H1 (cell line): Measurements from ENCODE around the gene ATP2B3.

ENCODE experiments used
- CEBPB ChIP-seq: IDR thresholded peaks from 2 replicates; pipeline ENCODE4 v1.6.1; 2012; ENCODE audit warnings: low read depth, low read length
- EGR1 ChIP-seq: IDR thresholded peaks from 2 replicates; pipeline ENCODE4 v1.6.1; 2011; ENCODE audit warnings: low read depth, low read length, borderline replicate concordance
- EZH2 ChIP-seq: fragments of 200-600 bp; sonication (generic); IDR thresholded peaks from 2 replicates; pipeline ENCODE4 v1.7.1; 2012; ENCODE audit warnings: low read depth, mild to moderate bottlenecking, moderate library complexity, low read length, inconsistent platforms; ENCODE audit not compliant: severe bottlenecking
- PHF8 ChIP-seq: fragments of 200-600 bp; sonication (generic); conservative IDR thresholded peaks from 2 replicates; pipeline ENCODE4 v1.7.1; 2012; ENCODE audit warnings: low read depth, mild to moderate bottlenecking, inconsistent platforms, low read length, moderate library complexity
- POLR2A ChIP-seq, 2 experiments: IDR thresholded peaks; 1 replicate in 1 of 2; 2 replicates in 1 of 2; pipeline ENCODE4 v1.6.1; 2011; ENCODE audit warnings: low read depth in 2 of 2, low read length in 2 of 2, mild to moderate bottlenecking in 2 of 2; ENCODE audit errors: control extremely low read depth in 1 of 2
- RBBP5 ChIP-seq: IDR thresholded peaks from 2 replicates; pipeline ENCODE4 v1.7.1; 2012; ENCODE audit warnings: low read depth, mild to moderate bottlenecking, inconsistent platforms, low read length, moderate library complexity, borderline replicate concordance
- TF ChIP-seq, protein P1 (sequence below), 3 experiments: IDR thresholded peaks; 1 replicate in 2 of 3; 2 replicates in 1 of 3; pipeline versions ENCODE4 v1.5.1 to v1.6.1; 2011; ENCODE audit warnings: low read length in 3 of 3, mild to moderate bottlenecking in 3 of 3, inconsistent platforms in 2 of 3, low read depth in 1 of 3, moderate library complexity in 1 of 3; ENCODE audit not compliant: insufficient read depth in 1 of 3; ENCODE audit errors: control extremely low read depth in 1 of 3
- TF ChIP-seq, protein P2 (sequence below): IDR thresholded peaks from 2 replicates; pipeline ENCODE4 v1.6.1; 2012; ENCODE audit warnings: low read length, inconsistent platforms

DNA sequence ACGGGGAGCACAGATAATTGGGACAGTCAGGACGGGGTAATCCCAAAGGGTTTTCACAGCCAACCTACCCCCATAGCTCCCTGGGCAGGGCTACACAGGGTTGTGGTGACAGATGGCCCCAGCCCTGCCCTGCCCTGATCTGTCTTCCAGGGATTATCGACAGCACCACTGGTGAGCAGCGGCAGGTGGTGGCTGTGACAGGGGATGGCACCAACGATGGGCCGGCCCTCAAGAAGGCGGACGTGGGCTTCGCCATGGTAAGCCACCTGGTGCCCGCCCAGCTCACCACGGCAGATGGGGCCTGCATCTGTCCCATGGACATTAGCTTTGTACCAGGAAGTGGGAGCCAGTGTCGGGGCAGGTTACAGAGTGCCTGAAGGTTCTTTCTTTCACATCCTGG lies 39.3 kb downstream of the ATP2B3 start:
- TF ChIP-seq POLR2A (IDR thresholded peaks at IDR 0.05; ENCODE audit: control extremely low read depth in 1 of 2, low read depth in 2 of 2, low read length in 2 of 2) = no peak
- no peak for TF ChIP-seq CEBPB
- TF ChIP-seq, protein P1, sequence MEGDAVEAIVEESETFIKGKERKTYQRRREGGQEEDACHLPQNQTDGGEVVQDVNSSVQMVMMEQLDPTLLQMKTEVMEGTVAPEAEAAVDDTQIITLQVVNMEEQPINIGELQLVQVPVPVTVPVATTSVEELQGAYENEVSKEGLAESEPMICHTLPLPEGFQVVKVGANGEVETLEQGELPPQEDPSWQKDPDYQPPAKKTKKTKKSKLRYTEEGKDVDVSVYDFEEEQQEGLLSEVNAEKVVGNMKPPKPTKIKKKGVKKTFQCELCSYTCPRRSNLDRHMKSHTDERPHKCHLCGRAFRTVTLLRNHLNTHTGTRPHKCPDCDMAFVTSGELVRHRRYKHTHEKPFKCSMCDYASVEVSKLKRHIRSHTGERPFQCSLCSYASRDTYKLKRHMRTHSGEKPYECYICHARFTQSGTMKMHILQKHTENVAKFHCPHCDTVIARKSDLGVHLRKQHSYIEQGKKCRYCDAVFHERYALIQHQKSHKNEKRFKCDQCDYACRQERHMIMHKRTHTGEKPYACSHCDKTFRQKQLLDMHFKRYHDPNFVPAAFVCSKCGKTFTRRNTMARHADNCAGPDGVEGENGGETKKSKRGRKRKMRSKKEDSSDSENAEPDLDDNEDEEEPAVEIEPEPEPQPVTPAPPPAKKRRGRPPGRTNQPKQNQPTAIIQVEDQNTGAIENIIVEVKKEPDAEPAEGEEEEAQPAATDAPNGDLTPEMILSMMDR (IDR thresholded peaks at IDR 0.05; ENCODE audit: control extremely low read depth in 1 of 3, insufficient read depth in 1 of 3, low read depth in 1 of 3, low read length in 3 of 3) = no peak
- TF ChIP-seq, protein P2, sequence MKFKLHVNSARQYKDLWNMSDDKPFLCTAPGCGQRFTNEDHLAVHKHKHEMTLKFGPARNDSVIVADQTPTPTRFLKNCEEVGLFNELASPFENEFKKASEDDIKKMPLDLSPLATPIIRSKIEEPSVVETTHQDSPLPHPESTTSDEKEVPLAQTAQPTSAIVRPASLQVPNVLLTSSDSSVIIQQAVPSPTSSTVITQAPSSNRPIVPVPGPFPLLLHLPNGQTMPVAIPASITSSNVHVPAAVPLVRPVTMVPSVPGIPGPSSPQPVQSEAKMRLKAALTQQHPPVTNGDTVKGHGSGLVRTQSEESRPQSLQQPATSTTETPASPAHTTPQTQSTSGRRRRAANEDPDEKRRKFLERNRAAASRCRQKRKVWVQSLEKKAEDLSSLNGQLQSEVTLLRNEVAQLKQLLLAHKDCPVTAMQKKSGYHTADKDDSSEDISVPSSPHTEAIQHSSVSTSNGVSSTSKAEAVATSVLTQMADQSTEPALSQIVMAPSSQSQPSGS = no peak
- no peak for TF ChIP-seq EZH2
- TF ChIP-seq EGR1 = no peak
- no peak for TF ChIP-seq RBBP5
- TF ChIP-seq PHF8 = no peak
